Left ventricle myocardium superior (tissue), 1 donor: ENCODE data around the gene CIAO2A. TPM values are rescaled to one million over a fixed set of nuclear protein-coding genes. Genes with fewer than 3 reads are reported as not detected.

Experiments used
- ATAC-seq: fragments of 200-7000 bp; cut with Tn5 transposase; one replicate; pipeline ENCODE4 v1.9.1; 2020; ENCODE audit warnings: mild to moderate bottlenecking, moderate library complexity
- DNase-seq: peaks from one replicate; pipeline ENCODE4 v3.0.0-alpha.2; 2020
- intact Hi-C: fragments of 100-400 bp; cut with micrococcal nuclease; formaldehyde crosslinking; loops from one replicate; pipeline ENCODE4 v1.11.0; 2022
- total RNA-seq: library from RNA; stranded (reverse); fragmentation: NEBNext Ultra II Directional; extraction: Animal tissue kit (Norgen Biotek cat#: 25700); gene quantifications from one replicate; pipeline ENCODE4 v1.2.1, GENCODE V29; 2021
- donor health status: DM: no; HTN: yes; CAD: no; lungs with severe emphysema.

Gene CIAO2A
- total RNA-seq, 1 donor from 2014 or later: 72.2 TPM

GRCh38 chr15:64050281-64051092 is 43.2 kb downstream of the CIAO2A start:
- intact Hi-C loops: no loop called here
- DNase-seq (no peak), ATAC-seq (no peak)

- DNase-seq: no peak
- intact Hi-C loops: loop anchor here (10.0 kb wide), 1 partner anchor 74 kb away; no protein-coding TSS in a partner anchor
- no peak for ATAC-seq
Measured at GRCh38 chr15:64048781-64049460, 44.7 kb downstream of the CIAO2A start.

GRCh38 chr15:64046421-64047153 is 47.1 kb downstream of the CIAO2A start, which contains the start of gene DAPK2:
TSS of gene DAPK2 (minus strand) at chr15:64046485. CDS start at chr15:64040261, 6,224 bp downstream.
- intact Hi-C loops: loop anchor here (10.0 kb wide), 1 partner anchor 72 kb away; no protein-coding TSS in a partner anchor
- ATAC-seq (peak; percentile 80), DNase-seq (peak; percentile 92)

GRCh38 chr15:64045774-64046420 is 47.7 kb downstream of the CIAO2A start:
- ATAC-seq (peak; percentile 46), DNase-seq (peak; percentile 73)
- intact Hi-C loops: loop anchor here (10.0 kb wide), 1 partner anchor 71 kb away; no protein-coding TSS in a partner anchor

GRCh38 chr15:64045101-64045435 is 48.6 kb downstream of the CIAO2A start:
- DNase-seq: no peak
- intact Hi-C loops: loop anchor here (10.0 kb wide), 1 partner anchor 70 kb away; no protein-coding TSS in a partner anchor
- ATAC-seq: peak; percentile 4

DNA sequence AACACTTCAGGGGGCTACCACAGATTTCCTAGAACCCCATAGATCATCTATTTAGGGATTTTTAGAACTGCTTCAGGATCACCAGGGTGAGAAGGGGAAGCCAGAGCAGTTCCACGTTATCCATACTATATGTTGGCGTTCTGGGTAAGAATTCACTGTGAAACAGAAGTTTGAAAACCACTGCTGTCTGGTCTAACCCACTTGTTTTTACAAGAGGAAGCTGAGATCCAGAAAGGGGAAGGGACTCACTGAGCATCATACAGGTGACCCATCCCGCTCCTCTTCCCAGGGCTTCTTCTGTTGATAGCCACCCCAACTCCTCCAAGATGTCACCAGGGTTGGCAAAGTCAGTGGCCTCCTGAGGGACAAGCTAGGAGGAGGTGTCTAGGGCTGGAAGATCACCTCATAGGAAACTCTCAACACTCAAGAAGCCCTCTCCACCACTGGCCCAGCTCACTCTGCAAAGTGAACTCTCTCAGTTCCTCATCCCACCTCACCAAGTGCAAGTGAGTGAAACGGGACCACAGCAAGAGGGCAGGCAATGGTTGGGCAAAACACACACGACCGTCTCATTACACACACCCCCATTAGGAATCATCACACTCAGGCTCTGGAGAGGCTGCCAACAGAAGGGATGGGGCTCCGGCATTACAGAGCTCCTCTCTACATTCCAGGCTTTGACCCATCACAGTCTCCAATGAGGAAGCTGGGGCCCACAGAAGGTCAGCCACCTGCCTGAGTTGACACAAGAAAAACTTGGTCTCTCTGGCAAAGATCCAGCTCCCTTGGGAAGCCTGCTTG is 49.1 kb downstream of the CIAO2A start:
- ATAC-seq (peak; percentile 4), DNase-seq (no peak)
- intact Hi-C loops: loop anchor here (10.0 kb wide), 1 partner anchor 70 kb away; no protein-coding TSS in a partner anchor

GRCh38 chr15:64038878-64039610 is 54.6 kb downstream of the CIAO2A start:
- intact Hi-C loops: no loop called here
- DNase-seq: no peak
- no peak for ATAC-seq

GRCh38 chr15:64037966-64038365 is 55.7 kb downstream of the CIAO2A start:
- no peak for ATAC-seq
- intact Hi-C loops: no loop called here
- no peak for DNase-seq

DNA sequence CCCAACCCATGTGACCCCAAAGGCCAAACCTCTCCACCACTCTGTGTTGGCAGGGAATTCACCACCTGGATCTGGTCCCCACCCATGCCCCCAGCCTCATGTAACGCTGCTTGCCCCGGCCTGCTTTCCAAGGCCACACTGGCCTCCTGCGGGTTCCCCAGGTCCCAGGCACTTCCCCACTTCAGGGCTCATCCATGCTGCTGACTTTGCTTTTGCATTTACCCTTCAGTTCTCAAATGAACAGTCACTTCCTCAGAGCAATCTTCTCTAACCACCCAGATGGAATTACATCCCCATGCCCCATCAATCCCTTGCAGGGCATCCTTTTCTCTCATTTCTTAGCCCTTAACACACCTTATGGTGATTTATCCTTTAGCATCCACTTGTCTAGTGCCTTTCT is 56.5 kb downstream of the CIAO2A start:
- DNase-seq (no peak), ATAC-seq (no peak)
- intact Hi-C loops: no loop called here

DNA sequence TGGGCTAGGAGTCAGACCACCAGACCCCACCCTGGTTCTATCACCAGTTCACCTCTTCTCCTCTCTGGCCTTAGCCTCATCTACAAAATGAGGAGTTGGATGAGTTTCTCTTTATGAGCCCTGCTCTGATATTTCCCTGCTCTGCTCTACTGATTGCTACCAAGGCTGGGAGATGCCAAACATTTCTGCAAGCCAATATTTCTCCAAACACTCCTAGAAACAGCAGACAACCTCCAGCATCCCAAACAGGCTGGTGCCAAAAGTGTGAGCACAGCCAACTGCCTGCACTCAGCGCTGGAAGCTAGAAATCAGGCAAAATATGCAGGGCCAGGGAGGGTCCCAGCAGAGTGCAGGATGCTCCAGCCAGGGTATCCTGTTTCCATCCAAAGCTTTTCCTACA is 58.1 kb downstream of the CIAO2A start:
- intact Hi-C loops: no loop called here
- ATAC-seq (peak; percentile 49), DNase-seq (no peak)

GRCh38 chr15:64034519-64034918 is 59.1 kb downstream of the CIAO2A start:
- intact Hi-C loops: no loop called here
- DNase-seq: no peak
- no peak for ATAC-seq

DNA sequence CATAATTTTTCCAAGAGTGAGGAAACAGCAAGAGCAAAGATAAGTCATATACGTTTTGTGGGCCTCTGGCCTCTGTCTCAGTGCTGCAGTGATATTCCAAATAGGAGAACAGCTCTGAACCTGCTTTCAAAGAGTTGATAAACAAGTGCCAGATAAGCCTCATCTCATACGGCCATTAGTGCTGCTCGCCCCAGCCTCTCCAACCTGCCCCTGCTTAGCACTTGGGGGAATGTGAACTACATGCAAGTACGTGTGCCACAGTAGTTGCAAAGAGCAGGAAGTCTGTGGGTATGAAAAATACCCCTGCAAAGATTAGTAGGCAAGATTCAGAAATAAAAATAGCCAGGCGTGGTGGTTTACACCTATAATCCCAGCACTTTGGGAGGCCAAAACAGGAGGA is 61.3 kb downstream of the CIAO2A start:
- DNase-seq (no peak), ATAC-seq (peak; percentile 64)
- intact Hi-C loops: no loop called here

- intact Hi-C loops: no loop called here
- DNase-seq: no peak
- ATAC-seq: no peak
Measured at GRCh38 chr15:64030123-64030522, 63.5 kb downstream of the CIAO2A start.

DNA sequence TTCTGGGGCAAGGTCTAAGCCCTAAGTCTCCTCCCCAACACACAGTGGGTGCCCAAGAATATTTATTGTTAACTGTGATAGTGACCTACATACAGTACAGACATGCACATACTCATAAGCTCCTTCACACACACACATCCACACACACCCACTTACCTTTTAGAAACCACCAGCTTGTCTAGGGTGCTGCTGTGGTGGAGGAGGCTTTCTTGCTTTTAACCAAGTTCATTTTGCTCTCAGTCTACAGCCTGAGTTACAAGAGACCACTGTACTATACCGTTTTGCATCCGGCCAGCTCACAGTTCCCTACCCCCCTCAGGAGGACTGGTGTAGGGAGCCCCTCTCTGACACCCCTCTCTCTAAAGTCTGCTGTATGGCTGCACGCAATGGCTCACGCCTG is 64.0 kb downstream of the CIAO2A start:
- ATAC-seq: no peak
- no peak for DNase-seq
- intact Hi-C loops: no loop called here

- intact Hi-C loops: no loop called here
- ATAC-seq (peak; percentile 13), DNase-seq (no peak)
Measured at GRCh38 chr15:64029110-64029509, 64.5 kb downstream of the CIAO2A start.

DNA sequence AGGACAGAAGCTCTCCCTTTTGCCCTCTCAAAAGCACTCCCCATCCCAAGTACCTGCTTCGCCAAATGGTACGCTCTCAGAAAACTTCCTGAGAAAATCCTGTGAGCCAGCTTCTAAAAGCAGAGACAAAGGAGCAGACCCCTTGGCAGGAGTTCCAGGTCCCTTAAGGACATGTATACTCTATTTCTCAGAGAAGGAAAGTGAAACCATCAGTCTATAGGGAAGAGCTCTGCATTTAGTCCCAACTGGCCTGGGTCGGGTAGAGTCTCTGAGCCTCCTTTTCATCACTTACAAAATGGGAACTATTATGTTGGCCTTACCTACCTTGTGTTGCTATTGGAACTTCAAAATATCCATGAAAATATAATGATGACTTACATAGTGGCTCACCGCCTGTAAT is 67.0 kb downstream of the CIAO2A start:
- DNase-seq (no peak), ATAC-seq (no peak)
- intact Hi-C loops: no loop called here

DNA sequence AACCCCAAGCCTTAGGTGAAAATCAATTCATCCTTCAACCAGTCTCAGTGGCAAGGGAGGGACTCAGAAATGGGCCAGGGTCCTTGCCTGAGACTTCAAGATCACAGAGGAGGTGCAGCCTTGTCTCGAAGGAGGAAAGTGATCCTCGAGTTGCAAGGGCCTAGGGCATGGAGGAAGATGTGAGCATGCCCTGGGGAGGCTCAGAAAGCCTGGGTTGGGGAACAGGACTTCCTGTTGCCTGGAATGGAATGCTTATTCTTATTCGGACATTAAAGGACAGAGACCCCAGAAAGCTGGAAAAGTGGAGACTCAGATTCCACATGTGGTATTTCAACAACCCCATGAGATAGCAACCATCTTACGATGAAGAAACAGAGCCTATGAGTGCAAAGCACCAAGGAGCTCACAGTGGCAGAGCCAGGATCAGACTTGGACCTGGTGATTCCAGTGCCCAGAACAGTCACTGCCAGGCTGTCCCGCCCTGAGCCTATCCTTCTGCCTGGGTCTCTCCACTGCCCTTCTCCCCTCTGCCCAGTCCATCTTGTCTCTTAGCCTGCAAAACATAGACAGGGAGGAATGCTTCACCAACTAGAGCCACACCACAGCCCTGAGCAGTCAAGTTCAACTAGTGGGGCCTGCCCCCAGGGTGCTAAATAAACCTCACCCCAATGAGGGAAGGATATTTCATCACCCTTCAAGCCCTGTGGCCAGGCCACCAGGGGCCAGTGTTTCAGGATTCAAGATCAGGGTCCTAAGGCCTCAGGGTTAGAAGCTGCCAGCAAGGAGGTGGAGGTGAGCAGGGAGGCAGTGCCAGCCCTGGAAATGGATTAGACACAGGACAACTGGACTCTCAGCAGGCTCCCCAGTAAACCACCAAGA is 69.2 kb downstream of the CIAO2A start:
- DNase-seq: no peak
- no peak for ATAC-seq
- intact Hi-C loops: no loop called here
